ENCODE results near the gene BSPH1. TPM values are rescaled to one million over a fixed set of nuclear protein-coding genes. Genes with fewer than 3 reads are reported as not detected.

The BSPH1 gene
- total and polyA plus RNA-seq, 8 donors = not detected

DNA sequence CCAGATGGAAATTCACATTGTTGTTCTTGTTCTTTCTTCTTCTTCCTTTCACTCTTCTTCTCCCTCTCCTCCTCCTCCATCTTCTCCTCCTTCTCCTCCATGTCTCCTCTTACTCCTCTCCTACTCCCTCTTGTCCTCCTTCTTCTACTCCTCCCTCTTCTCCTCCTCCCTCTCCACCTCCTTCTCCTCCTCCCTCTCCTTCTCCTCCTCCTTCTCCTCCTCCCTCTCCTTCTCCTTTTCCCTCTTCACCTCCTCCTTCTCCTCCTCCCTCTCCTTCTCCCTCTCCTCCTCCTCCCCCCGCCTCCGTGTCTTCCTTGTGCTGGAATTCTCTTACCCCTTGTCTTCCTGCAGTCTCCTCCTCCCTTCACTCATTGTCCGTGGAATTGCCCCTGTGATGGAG lies 33.5 kb upstream of the BSPH1 start:
- Histone ChIP-seq H3K27ac (no peak overlapping the region), H3K4me3 (no peak overlapping the region), H3K27me3 (peaks cover 0 to 39% (median 6%) of the 10 kb centered on the region in 3 donors), H3K4me1 (no peaks in the 10 kb centered on the region), H3K36me3 (no peaks in the 10 kb centered on the region), H3K9me3 (no peaks in the 10 kb centered on the region)
- 68 to 74% (median 72%) methylated on average over 3 of the region's 3 CpGs for WGBS, 5 donors
- intact Hi-C loops (cut with DNase I; ENCODE audit: low total_unique reads) = no loop called here
- DNase-seq = no peak
- no peak for TF ChIP-seq POLR2A (IDR thresholded peaks at IDR 0.05)

DNA sequence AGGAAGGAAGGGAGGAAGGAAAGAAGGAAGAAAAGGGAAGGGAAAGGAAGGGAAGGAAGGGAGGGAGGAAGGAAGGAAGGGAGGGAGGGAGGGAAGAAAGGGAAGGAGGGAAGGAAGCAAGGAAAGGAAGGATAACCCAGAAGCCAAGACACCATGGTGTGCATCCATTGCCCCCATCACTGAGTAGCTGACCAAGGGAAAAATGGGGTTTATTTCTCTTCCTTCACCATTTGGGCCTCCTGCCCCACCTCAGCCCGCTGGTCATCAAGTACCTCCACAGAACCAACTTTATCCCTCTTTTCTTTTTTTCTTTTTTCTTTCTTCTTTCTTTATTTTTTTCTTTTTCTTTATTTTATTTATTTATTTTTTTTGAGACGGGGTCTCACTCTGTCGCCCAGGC lies 31.5 kb upstream of the BSPH1 start:
- no peak for DNase-seq
- no peak overlapping the region for H3K27ac ChIP-seq
- H3K9me3 ChIP-seq = no peaks in the 10 kb centered on the region
- no peaks in the 10 kb centered on the region for H3K36me3 ChIP-seq
- whole genome bisulfite sequencing, 5 donors = 84 to 93% (median 90%) methylated on average over 3 of the region's 3 CpGs
- TF ChIP-seq POLR2AphosphoS5 (IDR thresholded peaks at IDR 0.05) (no peak), POLR2A (IDR thresholded peaks at IDR 0.05) (no peak), EP300 (IDR thresholded peaks at IDR 0.05) (no peak)
- TF ChIP-seq, protein P1, sequence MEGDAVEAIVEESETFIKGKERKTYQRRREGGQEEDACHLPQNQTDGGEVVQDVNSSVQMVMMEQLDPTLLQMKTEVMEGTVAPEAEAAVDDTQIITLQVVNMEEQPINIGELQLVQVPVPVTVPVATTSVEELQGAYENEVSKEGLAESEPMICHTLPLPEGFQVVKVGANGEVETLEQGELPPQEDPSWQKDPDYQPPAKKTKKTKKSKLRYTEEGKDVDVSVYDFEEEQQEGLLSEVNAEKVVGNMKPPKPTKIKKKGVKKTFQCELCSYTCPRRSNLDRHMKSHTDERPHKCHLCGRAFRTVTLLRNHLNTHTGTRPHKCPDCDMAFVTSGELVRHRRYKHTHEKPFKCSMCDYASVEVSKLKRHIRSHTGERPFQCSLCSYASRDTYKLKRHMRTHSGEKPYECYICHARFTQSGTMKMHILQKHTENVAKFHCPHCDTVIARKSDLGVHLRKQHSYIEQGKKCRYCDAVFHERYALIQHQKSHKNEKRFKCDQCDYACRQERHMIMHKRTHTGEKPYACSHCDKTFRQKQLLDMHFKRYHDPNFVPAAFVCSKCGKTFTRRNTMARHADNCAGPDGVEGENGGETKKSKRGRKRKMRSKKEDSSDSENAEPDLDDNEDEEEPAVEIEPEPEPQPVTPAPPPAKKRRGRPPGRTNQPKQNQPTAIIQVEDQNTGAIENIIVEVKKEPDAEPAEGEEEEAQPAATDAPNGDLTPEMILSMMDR (IDR thresholded peaks at IDR 0.05) = no peak
- peaks cover 0 to 32% (median 6%) of the 10 kb centered on the region in 3 donors for H3K27me3 ChIP-seq
- intact Hi-C loops (cut with DNase I; ENCODE audit: low total_unique reads) = no loop called here
- H3K4me1 ChIP-seq = no peaks in the 10 kb centered on the region
- H3K4me3 ChIP-seq = no peak overlapping the region

DNA sequence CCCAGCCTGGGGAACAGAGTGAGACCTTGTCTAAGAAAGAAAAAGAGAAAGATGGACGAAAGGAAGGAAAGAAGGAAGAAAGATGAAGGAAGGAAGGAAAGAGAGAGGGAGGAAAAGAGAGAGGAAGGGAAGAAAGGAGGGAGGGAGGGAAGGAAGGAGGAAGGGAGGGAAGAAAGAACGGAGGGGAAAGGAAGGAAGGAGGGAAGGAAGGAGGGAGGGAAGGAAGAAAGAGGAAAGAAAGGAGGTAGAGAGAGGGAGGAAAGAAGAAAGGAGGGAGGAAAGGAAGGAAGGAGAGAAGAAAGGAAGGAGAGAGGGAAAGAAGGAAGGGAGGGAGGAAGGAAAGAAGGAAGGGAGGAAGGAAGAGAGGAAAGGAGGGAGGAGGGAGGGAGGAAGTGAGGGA lies 31.0 kb upstream of the BSPH1 start:
- no peak for DNase-seq
- intact Hi-C loops (cut with DNase I; ENCODE audit: low total_unique reads) = no loop called here
- Histone ChIP-seq H3K27me3 (peaks cover 0 to 33% (median 6%) of the 10 kb centered on the region in 3 donors), H3K36me3 (no peaks in the 10 kb centered on the region), H3K4me3 (no peak overlapping the region), H3K4me1 (no peaks in the 10 kb centered on the region), H3K9me3 (no peaks in the 10 kb centered on the region), H3K27ac (no peak overlapping the region)
- WGBS, 5 donors = 64 to 70% (median 66%) methylated on average over 2 of the region's 2 CpGs
- TF ChIP-seq POLR2A (IDR thresholded peaks at IDR 0.05) = no peak
- TF ChIP-seq EP300 (IDR thresholded peaks at IDR 0.05) = no peak
- TF ChIP-seq POLR2AphosphoS5 (IDR thresholded peaks at IDR 0.05) = no peak
- TF ChIP-seq, protein P1 (IDR thresholded peaks at IDR 0.05) = no peak

DNA sequence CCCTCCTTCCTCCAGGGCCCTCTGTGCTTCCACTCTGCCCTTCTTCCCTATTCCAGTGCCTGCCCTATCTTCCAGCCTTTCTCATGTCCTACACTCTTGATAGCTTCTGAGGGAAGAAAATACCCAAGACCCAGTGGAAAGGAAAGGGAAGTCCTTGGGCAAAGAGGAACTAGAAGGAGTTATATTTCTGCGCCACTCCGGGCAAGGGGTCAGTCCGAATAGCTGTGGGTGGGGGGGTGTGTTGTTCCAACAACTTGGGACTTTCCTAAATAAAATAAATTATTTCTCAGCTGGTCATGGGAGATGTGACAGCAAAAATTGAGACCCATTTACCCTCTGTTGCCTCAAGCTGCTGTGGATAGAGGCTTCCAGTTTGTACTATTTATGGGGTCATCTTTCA lies 28.7 kb upstream of the BSPH1 start:
- intact Hi-C loops (cut with DNase I; ENCODE audit: low total_unique reads) = no loop called here
- Histone ChIP-seq H3K27ac (no peak overlapping the region), H3K4me1 (no peaks in the 10 kb centered on the region), H3K4me3 (no peak overlapping the region), H3K27me3 (peaks cover 0 to 39% (median 1%) of the 10 kb centered on the region in 3 donors), H3K9me3 (peaks cover 0 to 5% (median 2%) of the 10 kb centered on the region in 4 donors), H3K36me3 (no peaks in the 10 kb centered on the region)
- no peak for DNase-seq
- 62 to 86% (median 72%) methylated on average over 3 of the region's 3 CpGs for WGBS, 5 donors
- TF ChIP-seq POLR2AphosphoS5 (IDR thresholded peaks at IDR 0.05) (no peak), POLR2A (IDR thresholded peaks at IDR 0.05) (no peak), EP300 (IDR thresholded peaks at IDR 0.05) (no peak)
- TF ChIP-seq, protein P1 (IDR thresholded peaks at IDR 0.05) = no peak

DNA sequence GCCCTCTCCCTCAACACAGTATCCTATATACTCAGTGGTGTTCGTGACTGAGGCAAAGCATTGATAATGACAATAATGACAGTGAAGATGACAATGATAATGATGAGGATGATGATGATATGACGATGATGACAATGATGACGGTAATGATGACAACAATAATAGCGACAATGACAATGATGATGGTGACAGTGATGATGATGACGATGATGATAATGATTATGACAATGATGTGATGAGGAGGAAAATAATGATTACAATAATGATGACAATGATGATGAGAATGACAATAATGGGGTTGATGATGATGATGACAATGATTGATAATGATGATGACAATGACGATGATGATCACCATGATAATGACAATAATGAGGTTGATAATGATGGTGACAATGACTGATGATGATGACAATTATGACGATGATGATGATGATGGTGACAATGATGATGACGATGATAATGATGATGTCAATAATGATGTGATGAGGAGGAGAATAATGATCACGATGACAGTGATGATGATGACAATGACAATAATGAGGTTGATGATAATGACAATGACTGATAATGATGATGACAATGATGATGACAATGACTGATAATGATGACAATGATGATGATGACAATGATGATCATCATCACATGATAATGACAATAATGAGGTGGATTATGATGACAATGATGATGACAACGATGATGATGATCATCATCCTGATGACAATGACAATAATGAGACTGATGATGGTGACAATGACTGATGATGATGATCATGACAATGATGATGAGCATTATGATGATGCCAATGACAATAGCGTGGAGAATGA lies 19.2 kb upstream of the BSPH1 start:
- intact Hi-C loops (cut with DNase I; ENCODE audit: low total_unique reads) = no loop called here
- Histone ChIP-seq H3K9me3 (peaks cover 0 to 11% (median 8%) of the 10 kb centered on the region in 4 donors), H3K27ac (no peak overlapping the region), H3K36me3 (no peaks in the 10 kb centered on the region), H3K4me3 (no peak overlapping the region), H3K27me3 (peaks cover 0 to 9% (median 0%) of the 10 kb centered on the region in 3 donors), H3K4me1 (no peaks in the 10 kb centered on the region)
- DNase-seq = no peak
- TF ChIP-seq, protein P1 (IDR thresholded peaks at IDR 0.05) = no peak
- TF ChIP-seq POLR2AphosphoS5 (IDR thresholded peaks at IDR 0.05) = no peak
- no peak for TF ChIP-seq EP300 (IDR thresholded peaks at IDR 0.05)
- no peak for TF ChIP-seq POLR2A (IDR thresholded peaks at IDR 0.05)
- WGBS, 5 donors = 89 to 92% (median 89%) methylated on average over 11 of the region's 11 CpGs
